ENCODE measurements around the gene HPCA.

HPCA gene

GRCh38 chr1:32937061-32937460 lies 50.8 kb downstream of the HPCA start:
- DNase-seq (ENCODE audit: low read depth), result no peak

GRCh38 chr1:32939655-32940371 lies 53.5 kb downstream of the HPCA start:
- no peak for DNase-seq (ENCODE audit: low read depth)

GRCh38 chr1:32944180-32944579 lies 57.9 kb downstream of the HPCA start:
- no peak for DNase-seq (ENCODE audit: low read depth)

Measured in stimulated activated CD8-positive, alpha-beta memory T cell treated with anti-CD3 and anti-CD28 coated beads, Interleukin-12 subunit alpha, Interleukin-12 subunit beta, amount 100 ng/mL, for 4 hours (primary cell).